HuH-7 (cell line): Measurements from ENCODE around the gene PDCD4.
"Not testable (repeated sequence)": the region's sequence is repeated elsewhere in the genome, so short reads cannot be mapped to it uniquely, and the experiment has no call there.

ENCODE experiments used
- DNase-seq: peaks from one replicate; pipeline ENCODE4 v3.0.0; 2011; ENCODE audit warnings: low spot score

Gene PDCD4

GRCh38 chr10:110861476-110861875 is 10.3 kb upstream of the PDCD4 start:
- no peak for DNase-seq

- DNase-seq = no peak
Measured at GRCh38 chr10:110861930-110862649, 9.6 kb upstream of the PDCD4 start.

- no peak for DNase-seq
Measured at GRCh38 chr10:110862961-110863360, 8.8 kb upstream of the PDCD4 start.

GRCh38 chr10:110863361-110863760 is 8.4 kb upstream of the PDCD4 start:
- DNase-seq = no peak

GRCh38 chr10:110863956-110864355 is 7.8 kb upstream of the PDCD4 start:
- DNase-seq = no peak

- DNase-seq = no peak
Measured at GRCh38 chr10:110864662-110865140, 7.0 kb upstream of the PDCD4 start.

GRCh38 chr10:110865186-110865808 is 6.4 kb upstream of the PDCD4 start:
- DNase-seq = no peak

- DNase-seq = no peak
Measured at GRCh38 chr10:110865809-110866482, 5.8 kb upstream of the PDCD4 start.

GRCh38 chr10:110867011-110867806 is 4.5 kb upstream of the PDCD4 start:
- DNase-seq = not testable (repeated sequence)

GRCh38 chr10:110867807-110868465 is 3.8 kb upstream of the PDCD4 start:
- DNase-seq = no peak

GRCh38 chr10:110868981-110869380 is 2.7 kb upstream of the PDCD4 start:
- no peak for DNase-seq

- DNase-seq = no peak
Measured at GRCh38 chr10:110870823-110871297, 868 bp upstream of the PDCD4 start.

- DNase-seq = peak; percentile 40
Measured at GRCh38 chr10:110872145-110872983, 636 bp downstream of the PDCD4 start.

GRCh38 chr10:110872984-110873923 is 1.5 kb downstream of the PDCD4 start:
- DNase-seq = no peak

- no peak for DNase-seq
Measured at GRCh38 chr10:110873951-110874350, 2.2 kb downstream of the PDCD4 start.

GRCh38 chr10:110876000-110876399 is 4.3 kb downstream of the PDCD4 start:
- no peak for DNase-seq

- no peak for DNase-seq
Measured at GRCh38 chr10:110876788-110877187, 5.1 kb downstream of the PDCD4 start.

GRCh38 chr10:110880012-110880411 is 8.3 kb downstream of the PDCD4 start:
- DNase-seq = no peak

- DNase-seq = no peak
Measured at GRCh38 chr10:110881247-110881646, 9.5 kb downstream of the PDCD4 start.

- DNase-seq = no peak
Measured at GRCh38 chr10:110881905-110882304, 10.2 kb downstream of the PDCD4 start.
